Trophoblast cell (in vitro differentiated cells and primary cell): ENCODE measurements around the gene ZBTB7A.

ENCODE experiments used
- DNase-seq, 2 donors: peaks; one replicate each; pipeline ENCODE4 v3.0.0-alpha.2; 2016
- H2AFZ ChIP-seq: 2 replicates; pipeline ENCODE4 v1.6.1; 2013; ENCODE audit warnings: low read length, moderate library complexity, mild to moderate bottlenecking; ENCODE audit not compliant: insufficient read depth, poor library complexity
- H2AK5ac ChIP-seq: 2 replicates; pipeline ENCODE4 v1.6.1; 2013; ENCODE audit warnings: mild to moderate bottlenecking, low read length
- H2BK120ac ChIP-seq: 2 replicates; pipeline ENCODE4 v1.6.1; 2013; ENCODE audit warnings: low read length, mild to moderate bottlenecking, moderate library complexity; ENCODE audit not compliant: insufficient read depth, poor library complexity
- H2BK12ac ChIP-seq: 2 replicates; pipeline ENCODE4 v1.6.1; 2013; ENCODE audit warnings: mild to moderate bottlenecking, low read length, moderate library complexity
- H2BK5ac ChIP-seq: 2 replicates; pipeline ENCODE4 v1.6.1; 2013; ENCODE audit warnings: low read length, low read depth, moderate library complexity, mild to moderate bottlenecking; ENCODE audit not compliant: poor library complexity
- H3K14ac ChIP-seq: 2 replicates; pipeline ENCODE4 v1.6.1; 2013; ENCODE audit warnings: mild to moderate bottlenecking, low read length
- H3K18ac ChIP-seq: 2 replicates; pipeline ENCODE4 v1.6.1; 2013; ENCODE audit warnings: mild to moderate bottlenecking, low read length
- H3K23ac ChIP-seq: 2 replicates; pipeline ENCODE4 v1.6.1; 2013; ENCODE audit warnings: low read length
- H3K27ac ChIP-seq: 2 replicates; pipeline ENCODE4 v1.5.1; 2013; ENCODE audit warnings: low read depth, mild to moderate bottlenecking, inconsistent platforms, low read length, moderate library complexity
- H3K27me3 ChIP-seq: 2 replicates; pipeline ENCODE4 v1.6.1; 2013; ENCODE audit warnings: inconsistent platforms, mild to moderate bottlenecking, low read length, moderate library complexity; ENCODE audit not compliant: insufficient read depth
- H3K36me3 ChIP-seq, 2 experiments: 1 replicate in 1 of 2; 2 replicates in 1 of 2; pipeline ENCODE4 v1.6.1; 2013; ENCODE audit warnings: low read length in 2 of 2, mild to moderate bottlenecking in 2 of 2, moderate library complexity in 1 of 2; ENCODE audit not compliant: insufficient read depth in 2 of 2, control insufficient read depth in 1 of 2
- H3K4ac ChIP-seq: 2 replicates; pipeline ENCODE4 v1.6.1; 2013; ENCODE audit warnings: low read depth, mild to moderate bottlenecking, low read length, moderate library complexity
- H3K4me1 ChIP-seq, 2 experiments: 1 replicate in 1 of 2; 2 replicates in 1 of 2; pipeline ENCODE4 v1.6.1; 2013; ENCODE audit warnings: low read length in 2 of 2, mild to moderate bottlenecking in 2 of 2, moderate library complexity in 1 of 2; ENCODE audit not compliant: insufficient read depth in 2 of 2, control insufficient read depth in 1 of 2
- H3K4me2 ChIP-seq: 2 replicates; pipeline ENCODE4 v1.6.1; 2013; ENCODE audit warnings: inconsistent platforms, mild to moderate bottlenecking, low read length, moderate library complexity
- H3K4me3 ChIP-seq: 2 replicates; pipeline ENCODE4 v1.5.1; 2013; ENCODE audit warnings: mild to moderate bottlenecking, low read depth, low read length, inconsistent platforms
- H3K79me1 ChIP-seq: one replicate; pipeline ENCODE4 v1.6.1; 2013; ENCODE audit warnings: low read length
- H3K79me2 ChIP-seq: 2 replicates; pipeline ENCODE4 v1.6.1; 2013; ENCODE audit warnings: low read length, mild to moderate bottlenecking; ENCODE audit not compliant: control insufficient read depth, insufficient read depth, poor library complexity
- H3K9ac ChIP-seq: 2 replicates; pipeline ENCODE4 v1.6.1; 2013; ENCODE audit warnings: mild to moderate bottlenecking, low read length
- H3K9me3 ChIP-seq: 2 replicates; pipeline ENCODE4 v1.6.1; 2013; ENCODE audit warnings: low read depth, mild to moderate bottlenecking, control low read depth, inconsistent platforms, low read length; ENCODE audit not compliant: insufficient read depth
- H4K12ac ChIP-seq: 2 replicates; pipeline ENCODE4 v1.6.1; 2013; ENCODE audit warnings: low read depth, mild to moderate bottlenecking, low read length, moderate library complexity
- H4K8ac ChIP-seq: 2 replicates; pipeline ENCODE4 v1.6.1; 2013; ENCODE audit warnings: low read depth, mild to moderate bottlenecking, low read length, moderate library complexity
- H4K91ac ChIP-seq: one replicate; pipeline ENCODE4 v1.6.1; 2013; ENCODE audit warnings: low read depth, mild to moderate bottlenecking, low read length, moderate library complexity
- WGBS: extraction: QIAGEN DNeasy Blood & Tissue Kit; methylation state at CpG from one replicate; pipeline ENCODE4 v1.1.7; 2013; ENCODE audit warnings: missing lambda C conversion rate; ENCODE audit not compliant: insufficient read length, insufficient coverage; ENCODE audit errors: extremely low coverage; 5-methylcytosine and 5-hydroxymethylcytosine counted together

ZBTB7A gene

DNA sequence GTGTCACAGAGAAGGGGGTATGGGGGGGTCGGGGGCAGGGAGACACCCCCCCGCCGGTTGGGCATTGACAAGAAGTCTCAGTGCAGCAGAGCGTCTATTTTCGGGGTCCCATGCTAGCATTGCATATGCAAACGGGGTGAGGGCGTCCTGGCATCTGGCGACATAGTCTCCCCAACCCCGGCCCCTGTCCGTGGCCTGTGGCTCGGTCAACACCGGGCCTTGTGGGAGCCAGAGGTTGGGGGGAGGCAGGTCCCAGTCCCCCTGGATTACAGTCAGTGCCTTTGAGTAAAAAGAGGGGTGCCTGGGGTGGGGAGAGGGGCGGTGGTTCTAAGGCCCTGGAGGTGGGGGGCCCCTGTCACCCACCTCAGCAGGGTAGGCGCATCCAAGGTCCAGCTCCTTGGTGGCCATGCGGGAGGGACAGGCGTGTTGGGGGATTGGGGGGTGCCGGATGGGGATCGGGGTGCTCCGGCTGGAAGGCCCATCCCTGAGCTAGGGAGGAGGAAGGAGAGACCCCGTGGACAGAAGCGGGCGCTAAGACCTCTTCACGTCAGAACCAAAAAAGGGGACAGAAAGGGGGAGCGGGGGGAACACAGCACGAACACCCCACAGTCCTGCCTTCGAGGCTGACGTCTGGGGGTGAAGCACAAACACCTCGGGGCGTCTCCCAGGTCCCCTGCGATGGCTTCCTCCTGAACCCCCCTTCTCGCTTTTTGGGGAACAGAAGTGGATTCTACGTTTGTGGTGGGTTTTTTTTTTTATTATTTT, 20.9 kb downstream of the ZBTB7A start:
- Histone ChIP-seq H4K12ac (no peak overlapping the region), H3K79me2 (peaks cover 3% of the 10 kb centered on the region), H2AK5ac (no peak overlapping the region), H3K9ac (no peak overlapping the region), H2BK5ac (no peak overlapping the region), H3K4me1 (peaks cover 0 to 3% of the 10 kb centered on the region in 2 experiments), H2BK120ac (no peak overlapping the region), H3K4ac (peak overlapping the region; percentile 33), H2AFZ (no peak overlapping the region), H3K36me3 (peaks cover 42 to 50% of the 10 kb centered on the region in 2 experiments), H3K27me3 (no peaks in the 10 kb centered on the region), H3K27ac (no peak overlapping the region), H3K23ac (no peak overlapping the region), H2BK12ac (no peak overlapping the region), H3K18ac (no peak overlapping the region), H3K14ac (no peak overlapping the region), H3K79me1 (no peaks in the 10 kb centered on the region), H3K4me3 (no peak overlapping the region), H4K8ac (no peak overlapping the region), H4K91ac (no peak overlapping the region), H3K9me3 (peaks cover 2% of the 10 kb centered on the region), H3K4me2 (no peak overlapping the region)
- no peak for DNase-seq
- WGBS, result no CpG with 5 or more reads among the region's 32 CpGs

DNA sequence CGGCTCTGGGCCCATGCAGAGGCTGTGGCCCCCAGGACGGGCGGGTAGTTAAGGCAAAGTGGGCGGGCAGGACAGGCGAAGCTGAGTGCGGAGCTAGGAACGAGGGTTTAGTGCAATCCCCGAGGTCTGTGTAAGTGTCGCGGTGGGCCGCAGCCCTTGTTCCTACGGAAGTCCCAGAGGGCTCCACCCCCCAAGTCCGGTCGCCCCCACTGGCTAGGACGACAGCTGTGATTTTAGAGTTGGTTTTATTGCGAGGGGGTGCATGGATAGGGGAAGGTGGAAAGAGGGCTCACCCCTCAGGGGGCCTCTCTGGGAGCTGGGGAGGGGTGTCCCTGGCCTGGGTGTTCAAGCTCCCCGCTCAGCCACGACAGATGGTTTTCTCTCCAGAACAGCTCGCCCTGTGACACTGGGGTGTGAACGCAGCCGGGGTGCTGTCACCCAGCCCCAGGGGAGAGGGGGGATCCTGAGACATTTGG, 21.7 kb downstream of the ZBTB7A start:
- Histone ChIP-seq H4K91ac (no peak overlapping the region), H3K36me3 (peaks cover 41 to 45% of the 10 kb centered on the region in 2 experiments), H2BK5ac (no peak overlapping the region), H3K4ac (peak overlapping the region; percentile 53), H3K79me1 (no peaks in the 10 kb centered on the region), H3K27me3 (no peaks in the 10 kb centered on the region), H3K9ac (no peak overlapping the region), H3K79me2 (peaks cover 3% of the 10 kb centered on the region), H3K4me3 (no peak overlapping the region), H3K23ac (no peak overlapping the region), H3K14ac (no peak overlapping the region), H3K18ac (no peak overlapping the region), H2BK12ac (no peak overlapping the region), H2AK5ac (no peak overlapping the region), H3K4me1 (peaks cover 0 to 3% of the 10 kb centered on the region in 2 experiments), H3K27ac (no peak overlapping the region), H3K9me3 (peaks cover 2% of the 10 kb centered on the region), H4K12ac (no peak overlapping the region), H4K8ac (no peak overlapping the region), H2AFZ (no peak overlapping the region), H2BK120ac (no peak overlapping the region), H3K4me2 (no peak overlapping the region)
- WGBS, result no CpG with 5 or more reads among the region's 21 CpGs
- no peak for DNase-seq

DNA sequence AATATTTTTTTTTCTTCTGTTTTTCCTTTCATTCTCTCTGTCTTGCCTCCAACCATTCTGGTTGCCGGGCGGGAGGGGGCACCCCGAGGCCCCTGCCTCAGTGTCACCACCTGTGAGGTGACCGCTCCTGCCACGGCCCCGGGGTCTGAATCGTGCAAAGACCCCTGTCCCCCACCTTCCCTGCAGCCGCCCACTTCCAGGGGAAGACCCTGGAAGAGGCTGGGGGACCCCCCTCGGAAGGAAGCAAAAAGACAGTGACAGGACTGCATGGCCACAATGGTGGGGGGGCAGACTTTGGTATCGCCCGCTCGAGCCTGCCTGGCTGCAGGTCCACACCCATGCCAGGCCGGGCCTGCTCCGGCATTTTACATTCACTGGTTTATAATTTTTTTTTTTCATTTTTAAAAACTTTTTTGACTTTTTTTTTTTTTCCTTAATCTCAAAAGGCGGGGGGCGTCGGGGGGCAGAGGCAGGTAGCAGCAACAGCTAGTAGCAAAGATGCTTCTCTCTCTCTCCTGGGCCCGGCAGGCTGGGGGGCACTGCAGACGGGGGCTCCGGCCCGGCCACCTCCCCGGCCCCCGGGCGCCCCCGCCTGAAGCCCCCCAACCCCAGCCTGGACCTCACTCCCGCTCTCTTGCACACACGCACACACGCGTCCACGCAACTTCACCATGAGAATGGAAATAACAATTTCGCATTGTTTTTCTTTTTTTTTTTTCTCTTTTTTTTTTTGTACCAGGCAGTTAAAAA, 22.6 kb downstream of the ZBTB7A start:
- peak overlapping the region; percentile 56 for H3K18ac ChIP-seq
- no peaks in the 10 kb centered on the region for H3K27me3 ChIP-seq
- H3K4ac ChIP-seq, result peak overlapping the region; percentile 55
- no peak overlapping the region for H3K4me2 ChIP-seq
- H3K4me1 ChIP-seq, result peaks cover 0 to 3% of the 10 kb centered on the region in 2 experiments
- H3K79me2 ChIP-seq, result peaks cover 2% of the 10 kb centered on the region
- H2BK12ac ChIP-seq, result no peak overlapping the region
- DNase-seq, result no peak
- H3K23ac ChIP-seq, result no peak overlapping the region
- no peak overlapping the region for H3K27ac ChIP-seq
- H2AFZ ChIP-seq, result no peak overlapping the region
- no peak overlapping the region for H2BK5ac ChIP-seq
- H3K9ac ChIP-seq, result no peak overlapping the region
- no peak overlapping the region for H2AK5ac ChIP-seq
- no peak overlapping the region for H4K8ac ChIP-seq
- H3K4me3 ChIP-seq, result no peak overlapping the region
- no peaks in the 10 kb centered on the region for H3K79me1 ChIP-seq
- no peak overlapping the region for H4K91ac ChIP-seq
- no peaks in the 10 kb centered on the region for H3K9me3 ChIP-seq
- no peak overlapping the region for H2BK120ac ChIP-seq
- H3K36me3 ChIP-seq, result peaks cover 34 to 42% of the 10 kb centered on the region in 2 experiments
- WGBS, result no CpG with 5 or more reads among the region's 31 CpGs
- no peak overlapping the region for H3K14ac ChIP-seq
- no peak overlapping the region for H4K12ac ChIP-seq

DNA sequence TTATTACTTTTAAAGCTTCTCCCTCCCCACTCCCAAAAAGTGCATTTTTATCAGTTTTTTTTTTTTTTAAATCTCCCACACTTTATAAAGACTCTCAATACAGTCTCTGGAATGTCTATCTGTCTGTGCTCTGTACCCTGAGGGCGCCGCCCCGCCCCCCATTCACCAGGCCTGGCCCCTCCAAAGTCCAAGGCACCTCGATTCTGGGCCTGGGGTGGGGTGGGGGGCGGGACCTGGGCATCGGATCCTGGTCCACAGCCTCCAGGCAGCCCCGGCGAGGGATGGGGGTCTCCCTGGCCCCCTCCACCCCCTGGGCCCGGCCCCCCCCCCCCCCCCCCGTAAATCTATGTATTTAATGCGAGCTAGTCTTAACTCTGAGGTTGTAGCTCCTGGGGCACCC, 23.3 kb downstream of the ZBTB7A start:
- Histone ChIP-seq H2BK5ac (no peak overlapping the region), H3K18ac (no peak overlapping the region), H3K79me1 (no peaks in the 10 kb centered on the region), H2AK5ac (no peak overlapping the region), H3K4me3 (no peak overlapping the region), H3K4me2 (no peak overlapping the region), H4K8ac (no peak overlapping the region), H2AFZ (no peak overlapping the region), H4K91ac (no peak overlapping the region), H3K36me3 (peaks cover 32 to 39% of the 10 kb centered on the region in 2 experiments), H3K4me1 (peaks cover 0 to 3% of the 10 kb centered on the region in 2 experiments), H3K9me3 (no peaks in the 10 kb centered on the region), H4K12ac (no peak overlapping the region), H3K27ac (no peak overlapping the region), H2BK12ac (no peak overlapping the region), H3K14ac (no peak overlapping the region), H2BK120ac (no peak overlapping the region), H3K27me3 (no peaks in the 10 kb centered on the region), H3K4ac (no peak overlapping the region), H3K23ac (no peak overlapping the region), H3K79me2 (peaks cover 2% of the 10 kb centered on the region), H3K9ac (no peak overlapping the region)
- no CpG with 5 or more reads among the region's 11 CpGs for WGBS
- no peak for DNase-seq
